Adrenal gland (tissue), 5 donors: ENCODE data around the gene TM9SF4.

Experiments used
- CTCF ChIP-seq, 6 experiments: fragments of 450-650 bp in 4 of 6; fragments of 200-600 bp in 2 of 6; sonication (generic) in 1 of 6; IDR thresholded peaks; 1 replicate in 5 of 6; 2 replicates in 1 of 6; pipeline versions ENCODE4 v1.5.1 to v1.8.0; 2016 to 2021; ENCODE audit warnings: antibody characterized with exemption in 6 of 6, mild to moderate bottlenecking in 2 of 6, moderate library complexity in 1 of 6
- POLR2A ChIP-seq, 2 donors: fragments of 450-650 bp; IDR thresholded peaks; one replicate each; pipeline ENCODE4 v1.6.1; 2017; ENCODE audit warnings: antibody characterized with exemption in 2 of 2, mild to moderate bottlenecking in 2 of 2, moderate library complexity in 1 of 2
- donor health status: DM: no; HTN: no; CAD: no.

- TF ChIP-seq CTCF (IDR thresholded peaks at IDR 0.05) (no peak), POLR2A (IDR thresholded peaks at IDR 0.05) (no peak)
Measured at GRCh38 chr20:32203356-32204204, 94.1 kb downstream of the TM9SF4 start.
